Measurements from ENCODE around the gene ASPSCR1. TPM values are rescaled to one million over a fixed set of nuclear protein-coding genes. Genes with fewer than 3 reads are reported as not detected.

ASPSCR1 gene
- total and polyA plus RNA-seq, 2 donors (not counting 1 experiment from before 2014, with no cell fraction given): 6.3 to 35.7 TPM

DNA sequence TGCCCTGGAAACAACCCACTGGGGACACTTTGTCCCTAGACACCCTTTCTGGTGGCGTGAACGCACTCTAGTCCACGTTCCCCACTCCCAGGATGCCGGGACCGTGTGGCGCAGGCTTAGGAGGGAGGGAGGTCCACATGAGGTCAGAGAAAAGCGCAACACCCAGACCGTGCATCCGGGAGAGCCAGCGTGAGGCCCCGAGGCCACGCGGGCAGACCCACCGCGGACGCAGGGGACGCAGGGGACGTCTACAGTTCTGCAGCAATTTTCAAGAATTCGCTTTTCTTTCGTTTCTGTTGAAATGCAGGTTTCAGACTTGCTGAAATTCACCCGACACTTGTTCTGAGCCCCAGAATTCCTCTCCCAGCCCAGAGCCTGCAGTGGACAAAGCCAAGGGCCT, 69.5 kb downstream of the ASPSCR1 start:
- Histone ChIP-seq H3K36me3 (ENCODE audit: control insufficient read depth, insufficient read depth, low read length) (peaks cover 22% of the 10 kb centered on the region), H3K4me1 (ENCODE audit: control insufficient read depth, extremely low read depth, insufficient read depth, low read length) (peaks cover 3% of the 10 kb centered on the region), H3K27ac (ENCODE audit: insufficient read depth, low read length) (no peak overlapping the region), H4K20me1 (ENCODE audit: control insufficient read depth, extremely low read depth, insufficient read depth, low read length) (no peaks in the 10 kb centered on the region), H3K4me3 (replicated peaks in 1 of 4; ENCODE audit: control extremely low read depth in 1 of 4, insufficient read depth in 1 of 4, low read depth in 3 of 4, low read length in 4 of 4) (no peak overlapping the region), H3K79me2 (ENCODE audit: control insufficient read depth, insufficient read depth, low read length) (peaks cover 2% of the 10 kb centered on the region), H2AFZ (ENCODE audit: low read length) (no peak overlapping the region), H3K4me2 (ENCODE audit: extremely low read depth, insufficient read depth, low read length) (no peak overlapping the region), H3K9ac (ENCODE audit: insufficient read depth, low read length) (no peak overlapping the region), H3K27me3 (ENCODE audit: control insufficient read depth, insufficient read depth, low read length) (no peaks in the 10 kb centered on the region), H3K9me3 (ENCODE audit: control insufficient read depth, insufficient read depth, low read depth, low read length) (no peaks in the 10 kb centered on the region)
- DNase-seq (ENCODE audit: low read depth in 2 of 2): no peak
- TF ChIP-seq EZH2 (IDR thresholded peaks at IDR 0.05; ENCODE audit: low read length, missing control alignments) (no peak), CTCF (conservative IDR thresholded peaks at IDR 0.05 in 1 of 2, IDR thresholded peaks at IDR 0.05 in 1 of 2; ENCODE audit: low read depth in 1 of 2, low read length in 2 of 2) (no peak)

- Histone ChIP-seq H3K4me1 (ENCODE audit: control insufficient read depth, extremely low read depth, insufficient read depth, low read length) (peaks cover 3% of the 10 kb centered on the region), H3K36me3 (ENCODE audit: control insufficient read depth, insufficient read depth, low read length) (peaks cover 22% of the 10 kb centered on the region), H2AFZ (ENCODE audit: low read length) (no peak overlapping the region), H3K4me3 (replicated peaks in 1 of 4; ENCODE audit: control extremely low read depth in 1 of 4, insufficient read depth in 1 of 4, low read depth in 3 of 4, low read length in 4 of 4) (no peak overlapping the region), H3K27ac (ENCODE audit: insufficient read depth, low read length) (no peak overlapping the region), H3K9me3 (ENCODE audit: control insufficient read depth, insufficient read depth, low read depth, low read length) (no peaks in the 10 kb centered on the region), H4K20me1 (ENCODE audit: control insufficient read depth, extremely low read depth, insufficient read depth, low read length) (no peaks in the 10 kb centered on the region), H3K27me3 (ENCODE audit: control insufficient read depth, insufficient read depth, low read length) (no peaks in the 10 kb centered on the region), H3K9ac (ENCODE audit: insufficient read depth, low read length) (no peak overlapping the region), H3K4me2 (ENCODE audit: extremely low read depth, insufficient read depth, low read length) (no peak overlapping the region), H3K79me2 (ENCODE audit: control insufficient read depth, insufficient read depth, low read length) (peaks cover 5% of the 10 kb centered on the region)
- DNase-seq (ENCODE audit: low read depth in 2 of 2): no peak
- TF ChIP-seq EZH2 (IDR thresholded peaks at IDR 0.05; ENCODE audit: low read length, missing control alignments): no peak
- no peak for TF ChIP-seq CTCF (conservative IDR thresholded peaks at IDR 0.05 in 1 of 2, IDR thresholded peaks at IDR 0.05 in 1 of 2; ENCODE audit: low read depth in 1 of 2, low read length in 2 of 2)
These were observed 70.0 kb downstream of the ASPSCR1 start for GRCh38 chr17:82047379-82047778.

DNA sequence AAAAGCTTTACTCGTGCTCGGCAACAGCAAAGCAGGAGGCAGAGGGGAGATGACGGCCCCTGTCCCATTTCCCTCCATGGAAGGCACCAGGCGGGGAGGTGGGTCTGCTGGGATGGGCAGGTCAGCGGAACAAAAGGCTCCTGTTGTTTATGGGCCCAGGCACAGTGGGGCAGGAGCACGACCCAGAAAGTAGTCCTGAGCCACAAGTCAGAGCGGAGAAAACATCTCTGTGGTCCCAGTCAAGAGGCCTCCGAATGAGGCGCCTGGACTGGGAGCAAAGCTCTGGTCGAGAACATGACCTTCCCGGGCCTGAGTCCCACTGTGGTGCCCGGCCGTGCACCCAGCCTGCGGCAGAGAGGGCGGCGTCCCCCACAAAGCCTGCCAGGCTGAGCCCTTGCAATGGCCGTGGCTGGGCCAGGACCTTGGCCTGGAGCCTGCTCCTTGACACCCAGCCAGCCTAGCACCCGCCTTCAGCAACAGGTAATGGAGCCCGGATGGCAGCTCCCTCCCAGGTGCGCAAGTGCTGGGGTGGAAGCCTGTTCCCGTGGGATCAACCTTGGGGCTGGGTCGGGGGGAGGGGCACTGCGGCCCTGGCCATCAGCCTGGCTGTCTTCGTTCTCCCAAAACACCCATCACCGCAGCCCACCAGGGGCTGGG, 70.6 kb downstream of the ASPSCR1 start:
- H3K79me2 ChIP-seq (ENCODE audit: control insufficient read depth, insufficient read depth, low read length): peaks cover 12% of the 10 kb centered on the region
- peaks cover 22% of the 10 kb centered on the region for H3K36me3 ChIP-seq (ENCODE audit: control insufficient read depth, insufficient read depth, low read length)
- no peak overlapping the region for H3K9ac ChIP-seq (ENCODE audit: insufficient read depth, low read length)
- H3K4me1 ChIP-seq (ENCODE audit: control insufficient read depth, extremely low read depth, insufficient read depth, low read length): peaks cover 4% of the 10 kb centered on the region
- TF ChIP-seq EZH2 (IDR thresholded peaks at IDR 0.05; ENCODE audit: low read length, missing control alignments) (no peak), CTCF (conservative IDR thresholded peaks at IDR 0.05 in 1 of 2, IDR thresholded peaks at IDR 0.05 in 1 of 2; ENCODE audit: low read depth in 1 of 2, low read length in 2 of 2) (no peak)
- no peak overlapping the region for H2AFZ ChIP-seq (ENCODE audit: low read length)
- no peaks in the 10 kb centered on the region for H4K20me1 ChIP-seq (ENCODE audit: control insufficient read depth, extremely low read depth, insufficient read depth, low read length)
- no peak for DNase-seq (ENCODE audit: low read depth in 2 of 2)
- H3K4me2 ChIP-seq (ENCODE audit: extremely low read depth, insufficient read depth, low read length): no peak overlapping the region
- H3K4me3 ChIP-seq (replicated peaks in 1 of 4; ENCODE audit: control extremely low read depth in 1 of 4, insufficient read depth in 1 of 4, low read depth in 3 of 4, low read length in 4 of 4): no peak overlapping the region
- H3K27me3 ChIP-seq (ENCODE audit: control insufficient read depth, insufficient read depth, low read length): no peaks in the 10 kb centered on the region
- H3K27ac ChIP-seq (ENCODE audit: insufficient read depth, low read length): no peak overlapping the region
- no peaks in the 10 kb centered on the region for H3K9me3 ChIP-seq (ENCODE audit: control insufficient read depth, insufficient read depth, low read depth, low read length)
